Neural progenitor cell (in vitro differentiated cells): ENCODE results near the gene SRY. TPM values are rescaled to one million over a fixed set of nuclear protein-coding genes. Genes with fewer than 3 reads are reported as not detected.

Experiments used
- DNase-seq: peaks from one replicate; pipeline ENCODE4 v3.0.0-alpha.2; 2016; ENCODE audit warnings: low spot score
- H2AFZ ChIP-seq: fragments of 200-600 bp; sonication (generic); replicated peaks from 2 replicates; pipeline ENCODE4 v1.6.1; 2016; ENCODE audit warnings: antibody characterized with exemption
- H3F3A ChIP-seq: fragments of 200-600 bp; sonication (generic); 2 replicates; pipeline ENCODE4 v1.6.1; 2016; ENCODE audit warnings: antibody characterized with exemption, low read depth
- H3K27ac ChIP-seq: fragments of 200-600 bp; sonication (generic); 2 replicates; pipeline ENCODE4 v1.5.1; 2016; ENCODE audit warnings: mild to moderate bottlenecking
- H3K27me3 ChIP-seq: fragments of 200-600 bp; sonication (generic); 2 replicates; pipeline ENCODE4 v1.6.1; 2016; ENCODE audit warnings: mild to moderate bottlenecking, moderate library complexity
- H3K36me3 ChIP-seq: fragments of 200-600 bp; sonication (generic); 2 replicates; pipeline ENCODE4 v1.5.1; 2016
- H3K4me1 ChIP-seq: fragments of 200-600 bp; sonication (generic); 2 replicates; pipeline ENCODE4 v1.6.1; 2016; ENCODE audit warnings: mixed run types
- H3K4me2 ChIP-seq: fragments of 200-600 bp; sonication (generic); 2 replicates; pipeline ENCODE4 v1.6.1; 2016
- H3K4me3 ChIP-seq: fragments of 200-600 bp; sonication (generic); 2 replicates; pipeline ENCODE4 v1.5.1; 2016
- H3K79me2 ChIP-seq: fragments of 200-600 bp; sonication (generic); 2 replicates; pipeline ENCODE4 v1.6.1; 2016; ENCODE audit warnings: low read depth
- H3K9ac ChIP-seq: fragments of 200-600 bp; sonication (generic); 2 replicates; pipeline ENCODE4 v1.6.1; 2016
- H3K9me3 ChIP-seq: fragments of 200-600 bp; sonication (generic); 2 replicates; pipeline ENCODE4 v1.5.1; 2016; ENCODE audit warnings: low read depth
- H4K20me1 ChIP-seq: fragments of 200-600 bp; sonication (generic); 2 replicates; pipeline ENCODE4 v1.6.1; 2016; ENCODE audit warnings: low read depth
- H3K27ac Mint-ChIP-seq: 3 replicates; pipeline ENCODE4 v1.8.0; 2021; ENCODE audit warnings: mixed read lengths
- H3K27me3 Mint-ChIP-seq: 2 replicates; pipeline ENCODE4 v1.8.0; 2022; ENCODE audit warnings: low read depth, mild to moderate bottlenecking, inconsistent platforms, moderate library complexity, mixed read lengths; ENCODE audit not compliant: insufficient read depth
- H3K36me3 Mint-ChIP-seq: 3 replicates; pipeline ENCODE4 v1.8.0; 2021; ENCODE audit warnings: mixed read lengths
- H3K4me1 Mint-ChIP-seq: 3 replicates; pipeline ENCODE4 v1.8.0; 2021; ENCODE audit warnings: mixed read lengths
- H3K4me3 Mint-ChIP-seq: 3 replicates; pipeline ENCODE4 v1.8.0; 2021; ENCODE audit warnings: mild to moderate bottlenecking, moderate library complexity, mixed read lengths
- H3K9me3 Mint-ChIP-seq: 3 replicates; pipeline ENCODE4 v1.8.0; 2020; ENCODE audit warnings: mixed read lengths
- CTCF ChIP-seq: fragments of 200-600 bp; sonication (generic); IDR thresholded peaks from 2 replicates; pipeline ENCODE4 v1.5.1; 2017; ENCODE audit warnings: antibody characterized with exemption, mild to moderate bottlenecking
- EZH2 ChIP-seq: fragments of 200-600 bp; sonication (generic); IDR thresholded peaks from 2 replicates; pipeline ENCODE4 v1.6.1; 2017; ENCODE audit warnings: antibody characterized with exemption, mild to moderate bottlenecking, moderate library complexity
- EZH2phosphoT487 ChIP-seq: fragments of 200-600 bp; sonication (generic); IDR thresholded peaks from 2 replicates; pipeline ENCODE4 v1.6.1; 2017; ENCODE audit warnings: antibody characterized with exemption
- total RNA-seq: library from RNA; depleted of rRNA; stranded (reverse); fragments of >200 nt; gene quantifications from 2 replicates; pipeline ENCODE4 v1.2.3, GENCODE V29; 2015; ENCODE audit warnings: low replicate concordance

Gene SRY
- total RNA-seq, result not detected in 2 replicates

- Histone ChIP-seq H4K20me1 (no peaks in the 10 kb centered on the region), H3K9me3 (no peaks in the 10 kb centered on the region), H3K4me3 (no peak within 1 kb of the TSS), H3K4me1 (no peaks in the 10 kb centered on the region), H3K27me3 (no peaks in the 10 kb centered on the region), H3K36me3 (no peaks in the 10 kb centered on the region), H3K27ac (no peak within 1 kb of the TSS), H3K9ac (no peak within 1 kb of the TSS), H2AFZ (no peak within 1 kb of the TSS), H3F3A (no peaks in the 10 kb centered on the region), H3K4me2 (no peak within 1 kb of the TSS), H3K79me2 (no peaks in the 10 kb centered on the region)
- no peaks in the 10 kb centered on the region for H3K9me3 Mint-ChIP-seq
- no peak within 1 kb of the TSS for H3K4me3 Mint-ChIP-seq
- H3K27ac Mint-ChIP-seq, result no peak within 1 kb of the TSS
- TF ChIP-seq EZH2, result no peak
- TF ChIP-seq EZH2phosphoT487, result no peak
- no peak for TF ChIP-seq CTCF
- no peaks in the 10 kb centered on the region for H3K36me3 Mint-ChIP-seq
- no peaks in the 10 kb centered on the region for H3K4me1 Mint-ChIP-seq
- H3K27me3 Mint-ChIP-seq, result no peaks in the 10 kb centered on the region
- DNase-seq, result no peak
These were observed at the start of gene SRY for GRCh38 chrY:2787600-2787999. TSS of gene SRY (minus strand) at chrY:2787682. CDS start at chrY:2787603, 79 bp downstream.

- Mint-ChIP-seq H3K36me3 (no peaks in the 10 kb centered on the region), H3K4me1 (no peaks in the 10 kb centered on the region), H3K9me3 (no peaks in the 10 kb centered on the region), H3K27me3 (no peaks in the 10 kb centered on the region), H3K4me3 (no peak overlapping the region), H3K27ac (no peak overlapping the region)
- no peak for DNase-seq
- H3K79me2 ChIP-seq, result no peaks in the 10 kb centered on the region
- no peak overlapping the region for H3K4me2 ChIP-seq
- no peak overlapping the region for H2AFZ ChIP-seq
- no peaks in the 10 kb centered on the region for H3K9me3 ChIP-seq
- no peak overlapping the region for H3K9ac ChIP-seq
- no peaks in the 10 kb centered on the region for H3K36me3 ChIP-seq
- H3K27ac ChIP-seq, result no peak overlapping the region
- H3F3A ChIP-seq, result no peaks in the 10 kb centered on the region
- no peaks in the 10 kb centered on the region for H3K27me3 ChIP-seq
- no peak overlapping the region for H3K4me3 ChIP-seq
- H4K20me1 ChIP-seq, result no peaks in the 10 kb centered on the region
- TF ChIP-seq CTCF, result no peak
- no peak for TF ChIP-seq EZH2
- TF ChIP-seq EZH2phosphoT487, result no peak
- no peaks in the 10 kb centered on the region for H3K4me1 ChIP-seq
These were observed 49.6 kb upstream of the SRY start for GRCh38 chrY:2837078-2837477.

- no peaks in the 10 kb centered on the region for H3K36me3 Mint-ChIP-seq
- no peak for TF ChIP-seq EZH2
- TF ChIP-seq CTCF, result no peak
- TF ChIP-seq EZH2phosphoT487, result no peak
- no peak overlapping the region for H3K4me2 ChIP-seq
- no peaks in the 10 kb centered on the region for H3K4me1 Mint-ChIP-seq
- no peaks in the 10 kb centered on the region for H3K79me2 ChIP-seq
- H3K4me3 ChIP-seq, result no peak overlapping the region
- no peak overlapping the region for H2AFZ ChIP-seq
- H3K36me3 ChIP-seq, result no peaks in the 10 kb centered on the region
- H3F3A ChIP-seq, result no peaks in the 10 kb centered on the region
- no peaks in the 10 kb centered on the region for H3K9me3 ChIP-seq
- no peaks in the 10 kb centered on the region for H3K4me1 ChIP-seq
- no peak overlapping the region for H3K9ac ChIP-seq
- no peaks in the 10 kb centered on the region for H4K20me1 ChIP-seq
- no peak for DNase-seq
- H3K27me3 ChIP-seq, result no peaks in the 10 kb centered on the region
- H3K9me3 Mint-ChIP-seq, result no peaks in the 10 kb centered on the region
- no peak overlapping the region for H3K27ac Mint-ChIP-seq
- H3K27me3 Mint-ChIP-seq, result no peaks in the 10 kb centered on the region
- no peak overlapping the region for H3K4me3 Mint-ChIP-seq
- H3K27ac ChIP-seq, result no peak overlapping the region
These were observed 47.7 kb upstream of the SRY start for GRCh38 chrY:2835230-2835629.

GRCh38 chrY:2828497-2828896, 41.0 kb upstream of the SRY start:
- Histone ChIP-seq H3K36me3 (no peaks in the 10 kb centered on the region), H3K9ac (no peak overlapping the region), H3K9me3 (no peaks in the 10 kb centered on the region), H3K27ac (no peak overlapping the region), H3F3A (no peaks in the 10 kb centered on the region), H3K27me3 (no peaks in the 10 kb centered on the region), H3K4me1 (no peaks in the 10 kb centered on the region), H2AFZ (no peak overlapping the region), H3K4me3 (no peak overlapping the region), H3K4me2 (no peak overlapping the region), H4K20me1 (no peaks in the 10 kb centered on the region), H3K79me2 (no peaks in the 10 kb centered on the region)
- Mint-ChIP-seq H3K4me1 (no peaks in the 10 kb centered on the region), H3K27me3 (no peaks in the 10 kb centered on the region), H3K36me3 (no peaks in the 10 kb centered on the region), H3K4me3 (no peak overlapping the region), H3K27ac (no peak overlapping the region), H3K9me3 (no peaks in the 10 kb centered on the region)
- DNase-seq, result no peak
- no peak for TF ChIP-seq EZH2phosphoT487
- TF ChIP-seq CTCF, result no peak
- no peak for TF ChIP-seq EZH2
